ENCODE results near the gene INPP5A.
"Not testable (repeated sequence)": the region's sequence is repeated elsewhere in the genome, so short reads cannot be mapped to it uniquely, and the experiment has no call there.

Gene INPP5A

GRCh38 chr10:132732518-132732917 is 194.9 kb downstream of the INPP5A start:
- no peak for DNase-seq

GRCh38 chr10:132733926-132734325 is 196.3 kb downstream of the INPP5A start:
- no peak for DNase-seq

- DNase-seq = no peak
These were observed 197.8 kb downstream of the INPP5A start for GRCh38 chr10:132735341-132735775.

- no peak for DNase-seq
These were observed 198.4 kb downstream of the INPP5A start for GRCh38 chr10:132735923-132736391.

GRCh38 chr10:132737390-132738048 is 199.9 kb downstream of the INPP5A start:
- no peak for DNase-seq

- DNase-seq = no peak
These were observed 201.1 kb downstream of the INPP5A start for GRCh38 chr10:132738454-132739224.

GRCh38 chr10:132739225-132739613 is 201.6 kb downstream of the INPP5A start:
- DNase-seq = no peak

GRCh38 chr10:132740588-132740987 is 203.0 kb downstream of the INPP5A start:
- no peak for DNase-seq

- DNase-seq = no peak
These were observed 204.7 kb downstream of the INPP5A start for GRCh38 chr10:132742167-132742836.

GRCh38 chr10:132742837-132743194 is 205.2 kb downstream of the INPP5A start:
- DNase-seq = no peak

GRCh38 chr10:132743196-132743924 is 205.8 kb downstream of the INPP5A start:
- not testable (repeated sequence) for DNase-seq

GRCh38 chr10:132743925-132744490 is 206.4 kb downstream of the INPP5A start:
- no peak for DNase-seq

- DNase-seq = no peak
These were observed 207.3 kb downstream of the INPP5A start for GRCh38 chr10:132744839-132745238.

GRCh38 chr10:132745511-132745910 is 207.9 kb downstream of the INPP5A start:
- no peak for DNase-seq

GRCh38 chr10:132745971-132746370 is 208.4 kb downstream of the INPP5A start:
- no peak for DNase-seq

- DNase-seq = no peak
These were observed 208.8 kb downstream of the INPP5A start for GRCh38 chr10:132746386-132746785.

GRCh38 chr10:132746801-132747625 is 209.4 kb downstream of the INPP5A start:
- no peak for DNase-seq

GRCh38 chr10:132748135-132748534 is 210.5 kb downstream of the INPP5A start:
- DNase-seq = no peak

- DNase-seq = no peak
These were observed 211.2 kb downstream of the INPP5A start for GRCh38 chr10:132748545-132749370.

GRCh38 chr10:132749371-132749795 is 211.8 kb downstream of the INPP5A start:
- no peak for DNase-seq

- no peak for DNase-seq
These were observed 213.3 kb downstream of the INPP5A start for GRCh38 chr10:132750936-132751335.

Data from activated CD4-positive, alpha-beta T cell treated with anti-CD3 and anti-CD28 coated beads, Interleukin-2, amount 50 U/mL, for 16 hours (primary cell).